ENCODE measurements around the gene ZC2HC1B. TPM values are rescaled to one million over a fixed set of nuclear protein-coding genes. Genes with fewer than 3 reads are reported as not detected.
"Not testable (repeated sequence)": the region's sequence is repeated elsewhere in the genome, so short reads cannot be mapped to it uniquely, and the experiment has no call there.

Gene ZC2HC1B
- polyA plus RNA-seq, 1 of the 3 experiments (the other 2 are of a cell fraction) = not detected

GRCh38 chr6:143874503-143874902 is 10.2 kb downstream of the ZC2HC1B start:
- CTCF ChIA-PET; POLR2A ChIA-PET; H3K4me3 ChIP-seq (ENCODE audit: low read depth in 2 of 2, low read length in 1 of 2); H3F3A ChIP-seq (replicated peaks; ENCODE audit: insufficient read depth); H3K79me2 ChIP-seq (ENCODE audit: insufficient read depth); DNase-seq; H3K4me1 ChIP-seq (ENCODE audit: control insufficient read depth in 1 of 2, insufficient read depth in 2 of 2, low read depth in 1 of 2, low read length in 1 of 2); H2AFZ ChIP-seq (ENCODE audit: low read depth); H3K27me3 ChIP-seq (ENCODE audit: insufficient read depth); H3K9ac ChIP-seq; H3K9me3 ChIP-seq; H4K20me1 ChIP-seq (ENCODE audit: insufficient read depth); H3K4me2 ChIP-seq; H3K9me2 ChIP-seq; H3K36me3 ChIP-seq (replicated peaks in 1 of 2; ENCODE audit: control insufficient read depth in 1 of 2, insufficient read depth in 2 of 2, low read length in 1 of 2); H3K27ac ChIP-seq (ENCODE audit: low read depth in 2 of 2, low read length in 1 of 2): not testable (repeated sequence)

- ChIA-PET CTCF (no interaction called here), POLR2A (no interaction called here)
- H3K4me3 ChIP-seq (ENCODE audit: low read depth in 2 of 2, low read length in 1 of 2) = no peak overlapping the region
- no peaks in the 10 kb centered on the region for H4K20me1 ChIP-seq (ENCODE audit: insufficient read depth)
- no peak overlapping the region for H3K9ac ChIP-seq
- no peaks in the 10 kb centered on the region for H3F3A ChIP-seq (replicated peaks; ENCODE audit: insufficient read depth)
- no peak overlapping the region for H3K27ac ChIP-seq (ENCODE audit: low read depth in 2 of 2, low read length in 1 of 2)
- 41% methylated on average over 1 of the region's 1 CpG for WGBS (ENCODE audit: low lambda C conversion rate)
- H3K4me1 ChIP-seq (ENCODE audit: control insufficient read depth in 1 of 2, insufficient read depth in 2 of 2, low read depth in 1 of 2, low read length in 1 of 2) = no peaks in the 10 kb centered on the region
- H3K4me2 ChIP-seq = no peak overlapping the region
- no peak overlapping the region for H2AFZ ChIP-seq (ENCODE audit: low read depth)
- no peaks in the 10 kb centered on the region for H3K36me3 ChIP-seq (replicated peaks in 1 of 2; ENCODE audit: control insufficient read depth in 1 of 2, insufficient read depth in 2 of 2, low read length in 1 of 2)
- H3K9me3 ChIP-seq = no peaks in the 10 kb centered on the region
- H3K79me2 ChIP-seq (ENCODE audit: insufficient read depth) = no peaks in the 10 kb centered on the region
- TF ChIP-seq CHD2 (IDR thresholded peaks at IDR 0.05; ENCODE audit: low read length, partially characterized antibody) (no peak), GABPA (IDR thresholded peaks at IDR 0.05; ENCODE audit: low read depth) (no peak), SIN3A (IDR thresholded peaks at IDR 0.05; ENCODE audit: borderline replicate concordance, low read depth, low read length) (no peak), SMC3 (IDR thresholded peaks at IDR 0.05; ENCODE audit: low read depth, low read length) (no peak), POLR2AphosphoS5 (IDR thresholded peaks at IDR 0.05; ENCODE audit: low read depth, low read length) (no peak), MXI1 (IDR thresholded peaks at IDR 0.05; ENCODE audit: low read depth, low read length) (no peak)
- no peaks in the 10 kb centered on the region for H3K27me3 ChIP-seq (ENCODE audit: insufficient read depth)
- DNase-seq = no peak
- no peaks in the 10 kb centered on the region for H3K9me2 ChIP-seq
Observed at GRCh38 chr6:143877584-143878271, 13.5 kb downstream of the ZC2HC1B start.

- no peak for TF ChIP-seq POLR2AphosphoS5 (IDR thresholded peaks at IDR 0.05; ENCODE audit: low read depth, low read length)
- Histone ChIP-seq H3K9ac (no peak overlapping the region), H2AFZ (ENCODE audit: low read depth) (no peak overlapping the region), H4K20me1 (ENCODE audit: insufficient read depth) (no peaks in the 10 kb centered on the region), H3K9me3 (no peaks in the 10 kb centered on the region), H3F3A (replicated peaks; ENCODE audit: insufficient read depth) (no peaks in the 10 kb centered on the region), H3K4me1 (ENCODE audit: control insufficient read depth in 1 of 2, insufficient read depth in 2 of 2, low read depth in 1 of 2, low read length in 1 of 2) (no peaks in the 10 kb centered on the region), H3K9me2 (no peaks in the 10 kb centered on the region), H3K27ac (ENCODE audit: low read depth in 2 of 2, low read length in 1 of 2) (no peak overlapping the region), H3K27me3 (ENCODE audit: insufficient read depth) (no peaks in the 10 kb centered on the region), H3K4me2 (no peak overlapping the region), H3K36me3 (replicated peaks in 1 of 2; ENCODE audit: control insufficient read depth in 1 of 2, insufficient read depth in 2 of 2, low read length in 1 of 2) (no peaks in the 10 kb centered on the region), H3K4me3 (ENCODE audit: low read depth in 2 of 2, low read length in 1 of 2) (no peak overlapping the region), H3K79me2 (ENCODE audit: insufficient read depth) (no peaks in the 10 kb centered on the region)
- POLR2A ChIA-PET = no interaction called here
- 47% methylated on average over 3 of the region's 3 CpGs for WGBS (ENCODE audit: low lambda C conversion rate)
- no peak for DNase-seq
- CTCF ChIA-PET = no interaction called here
Observed at GRCh38 chr6:143878272-143878760, 14.0 kb downstream of the ZC2HC1B start.

- 57% methylated on average over 2 of the region's 2 CpGs for WGBS (ENCODE audit: low lambda C conversion rate)
- DNase-seq = no peak
- ChIA-PET POLR2A (no interaction called here), CTCF (no interaction called here)
- H3K9me3 ChIP-seq = no peaks in the 10 kb centered on the region
- TF ChIP-seq FOXJ3 (CRISPR knock-in tag; IDR thresholded peaks at IDR 0.05) = no peak
- TF ChIP-seq ZBTB33 (IDR thresholded peaks at IDR 0.05; ENCODE audit: borderline replicate concordance, low read depth) = no peak
- TF ChIP-seq CHD2 (IDR thresholded peaks at IDR 0.05; ENCODE audit: low read length, partially characterized antibody) = no peak
- TF ChIP-seq SMC3 (IDR thresholded peaks at IDR 0.05; ENCODE audit: low read depth, low read length) = no peak
- no peak for TF ChIP-seq MEF2A (IDR thresholded peaks at IDR 0.05; ENCODE audit: borderline replicate concordance, low read depth)
- TF ChIP-seq RAD21 (IDR thresholded peaks at IDR 0.05; ENCODE audit: low read length) = no peak
- TF ChIP-seq ELF1 (IDR thresholded peaks at IDR 0.05) = no peak
- no peak for TF ChIP-seq USF2 (IDR thresholded peaks at IDR 0.05; ENCODE audit: borderline replicate concordance, low read depth, low read length)
- no peak for TF ChIP-seq MAX (IDR thresholded peaks at IDR 0.05; ENCODE audit: low read depth)
- no peaks in the 10 kb centered on the region for H3K4me1 ChIP-seq (ENCODE audit: control insufficient read depth in 1 of 2, insufficient read depth in 2 of 2, low read depth in 1 of 2, low read length in 1 of 2)
- H3K9ac ChIP-seq = no peak overlapping the region
- no peak overlapping the region for H2AFZ ChIP-seq (ENCODE audit: low read depth)
- no peak overlapping the region for H3K4me2 ChIP-seq
- no peaks in the 10 kb centered on the region for H3K79me2 ChIP-seq (ENCODE audit: insufficient read depth)
- no peaks in the 10 kb centered on the region for H3K27me3 ChIP-seq (ENCODE audit: insufficient read depth)
- no peaks in the 10 kb centered on the region for H3K9me2 ChIP-seq
- no peaks in the 10 kb centered on the region for H3F3A ChIP-seq (replicated peaks; ENCODE audit: insufficient read depth)
- H3K27ac ChIP-seq (ENCODE audit: low read depth in 2 of 2, low read length in 1 of 2) = no peak overlapping the region
- H3K36me3 ChIP-seq (replicated peaks in 1 of 2; ENCODE audit: control insufficient read depth in 1 of 2, insufficient read depth in 2 of 2, low read length in 1 of 2) = no peaks in the 10 kb centered on the region
- H3K4me3 ChIP-seq (ENCODE audit: low read depth in 2 of 2, low read length in 1 of 2) = no peak overlapping the region
- H4K20me1 ChIP-seq (ENCODE audit: insufficient read depth) = no peaks in the 10 kb centered on the region
Observed at GRCh38 chr6:143880412-143880811, 16.1 kb downstream of the ZC2HC1B start.
